Left colon (tissue), 2 donors: ENCODE results near the gene NHLRC2. TPM values are rescaled to one million over a fixed set of nuclear protein-coding genes. Genes with fewer than 3 reads are reported as not detected.
A peak's percentile ranks its signal among the peaks of the same experiment; 100 is the strongest.

Experiments
- ATAC-seq: fragments of 200-7000 bp; cut with Tn5 transposase; one replicate; pipeline ENCODE4 v1.9.1; 2020; ENCODE audit warnings: mild to moderate bottlenecking, moderate library complexity
- DNase-seq, 2 donors: peaks; one replicate each; pipeline ENCODE4 v3.0.0-alpha.2; 2020
- intact Hi-C, 2 donors: fragments of 100-400 bp; cut with DNase I in 1 of 2; cut with micrococcal nuclease in 1 of 2; formaldehyde crosslinking; loops; one replicate each; pipeline versions ENCODE4 v1.11.2 to v1.14.0; 2022; cut with DNase I, micrococcal nuclease
- total RNA-seq, 2 donors: library from RNA; stranded (reverse); fragmentation: NEBNext Ultra II Directional; extraction: Animal tissue kit (Norgen Biotek cat#: 25700); gene quantifications; one replicate each; pipeline ENCODE4 v1.2.1, GENCODE V29; 2021
- donor health status: DM: no; HTN: no; CAD: no.
- donor health status: DM: yes; HTN: yes; CAD: no.

The NHLRC2 gene
- total RNA-seq, 2 donors from 2014 or later = 33.0 to 36.5 TPM

- ATAC-seq = no peak
- intact Hi-C loops = no loop called here
- no peak for DNase-seq
Observed at GRCh38 chr10:113894581-113894980, 40.1 kb downstream of the NHLRC2 start.

GRCh38 chr10:113895018-113895417 is 40.6 kb downstream of the NHLRC2 start:
- ATAC-seq (no peak), DNase-seq (no peak)
- intact Hi-C loops = no loop called here

- ATAC-seq (peak; percentile 41), DNase-seq (no peak)
- intact Hi-C loops = no loop called here
Observed at GRCh38 chr10:113897693-113898618, 43.5 kb downstream of the NHLRC2 start.

- intact Hi-C loops = no loop called here
- DNase-seq (no peak), ATAC-seq (no peak)
Observed at GRCh38 chr10:113899952-113900598, 45.6 kb downstream of the NHLRC2 start.

GRCh38 chr10:113905756-113906155 is 51.3 kb downstream of the NHLRC2 start:
- DNase-seq = no peak
- intact Hi-C loops = no loop called here
- ATAC-seq = peak; percentile 52

- intact Hi-C loops = no loop called here
- ATAC-seq (no peak), DNase-seq (no peak)
Observed at GRCh38 chr10:113907166-113907565, 52.7 kb downstream of the NHLRC2 start.

GRCh38 chr10:113908236-113908635 is 53.8 kb downstream of the NHLRC2 start:
- ATAC-seq (no peak), DNase-seq (no peak)
- intact Hi-C loops = no loop called here

GRCh38 chr10:113911113-113911512 is 56.7 kb downstream of the NHLRC2 start:
- DNase-seq (no peak), ATAC-seq (no peak)
- intact Hi-C loops = no loop called here

- intact Hi-C loops = no loop called here
- DNase-seq (no peak), ATAC-seq (no peak)
Observed at GRCh38 chr10:113911839-113912238, 57.4 kb downstream of the NHLRC2 start.

- ATAC-seq (no peak), DNase-seq (no peak)
- intact Hi-C loops = no loop called here
Observed at GRCh38 chr10:113912582-113912981, 58.1 kb downstream of the NHLRC2 start.

GRCh38 chr10:113914956-113915355 is 60.5 kb downstream of the NHLRC2 start:
- intact Hi-C loops = no loop called here
- ATAC-seq (no peak), DNase-seq (no peak)

- intact Hi-C loops = no loop called here
Observed at GRCh38 chr10:113915540-113915939, 61.1 kb downstream of the NHLRC2 start.

GRCh38 chr10:113916053-113916452 is 61.6 kb downstream of the NHLRC2 start:
- ATAC-seq = no peak

More at GRCh38 chr10:113915540-113915939, 61.1 kb downstream of the NHLRC2 start:
- DNase-seq (no peak), ATAC-seq (no peak)

GRCh38 chr10:113917636-113918035 is 63.2 kb downstream of the NHLRC2 start:
- DNase-seq = no peak
- no peak for ATAC-seq
- intact Hi-C loops = no loop called here

More at GRCh38 chr10:113916053-113916452, 61.6 kb downstream of the NHLRC2 start:
- intact Hi-C loops = no loop called here
- DNase-seq = no peak

GRCh38 chr10:113920114-113920513 is 65.7 kb downstream of the NHLRC2 start:
- no peak for ATAC-seq

GRCh38 chr10:113920875-113921274 is 66.4 kb downstream of the NHLRC2 start:
- DNase-seq (no peak), ATAC-seq (no peak)
- intact Hi-C loops = no loop called here

More at GRCh38 chr10:113920114-113920513, 65.7 kb downstream of the NHLRC2 start:
- intact Hi-C loops = no loop called here
- DNase-seq = no peak

- DNase-seq = no peak
- intact Hi-C loops = no loop called here
- no peak for ATAC-seq
Observed at GRCh38 chr10:113921561-113922370, 67.3 kb downstream of the NHLRC2 start.

GRCh38 chr10:113922787-113923570 is 68.5 kb downstream of the NHLRC2 start:
- intact Hi-C loops = no loop called here
- DNase-seq (no peak), ATAC-seq (no peak)

- ATAC-seq (peak; percentile 55), DNase-seq (no peak)
- intact Hi-C loops = no loop called here
Observed at GRCh38 chr10:113924186-113924585, 69.7 kb downstream of the NHLRC2 start.
